ENCODE measurements around the gene TBC1D4.

The TBC1D4 gene

DNA sequence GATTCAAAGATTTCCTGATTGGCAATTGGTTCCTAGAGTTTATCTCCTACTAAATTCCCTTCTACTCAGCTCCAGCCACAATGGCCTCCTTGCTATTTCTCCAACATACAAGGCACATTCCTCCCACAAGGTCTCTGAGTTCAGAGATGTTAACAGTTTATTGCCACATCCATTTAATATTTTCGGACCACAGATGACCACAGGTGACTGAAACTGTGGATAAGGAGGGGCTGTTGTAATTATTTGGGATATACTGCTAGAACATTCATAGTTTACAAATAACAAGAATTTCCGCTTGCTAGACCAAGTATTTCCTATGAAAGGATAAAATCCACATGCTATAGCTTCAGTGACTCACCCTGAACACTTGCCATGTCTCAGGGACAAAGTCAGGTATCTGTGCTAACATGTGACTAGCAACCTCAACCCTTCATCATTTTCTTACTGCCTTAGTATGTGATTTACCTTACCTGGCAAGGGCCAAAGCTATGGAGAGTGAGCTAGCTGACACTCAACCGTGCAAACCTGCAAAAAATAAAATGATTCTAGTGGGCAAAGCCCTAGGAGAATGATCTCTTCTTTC lies 117.7 kb downstream of the TBC1D4 start:
- in situ Hi-C loops (cut with MboI; ENCODE audit: low pct_unique_long_range_greater_than_20kb, low sequenced_read_pairs, unreplicated experiment) = no loop called here
- TF ChIP-seq, protein P1, sequence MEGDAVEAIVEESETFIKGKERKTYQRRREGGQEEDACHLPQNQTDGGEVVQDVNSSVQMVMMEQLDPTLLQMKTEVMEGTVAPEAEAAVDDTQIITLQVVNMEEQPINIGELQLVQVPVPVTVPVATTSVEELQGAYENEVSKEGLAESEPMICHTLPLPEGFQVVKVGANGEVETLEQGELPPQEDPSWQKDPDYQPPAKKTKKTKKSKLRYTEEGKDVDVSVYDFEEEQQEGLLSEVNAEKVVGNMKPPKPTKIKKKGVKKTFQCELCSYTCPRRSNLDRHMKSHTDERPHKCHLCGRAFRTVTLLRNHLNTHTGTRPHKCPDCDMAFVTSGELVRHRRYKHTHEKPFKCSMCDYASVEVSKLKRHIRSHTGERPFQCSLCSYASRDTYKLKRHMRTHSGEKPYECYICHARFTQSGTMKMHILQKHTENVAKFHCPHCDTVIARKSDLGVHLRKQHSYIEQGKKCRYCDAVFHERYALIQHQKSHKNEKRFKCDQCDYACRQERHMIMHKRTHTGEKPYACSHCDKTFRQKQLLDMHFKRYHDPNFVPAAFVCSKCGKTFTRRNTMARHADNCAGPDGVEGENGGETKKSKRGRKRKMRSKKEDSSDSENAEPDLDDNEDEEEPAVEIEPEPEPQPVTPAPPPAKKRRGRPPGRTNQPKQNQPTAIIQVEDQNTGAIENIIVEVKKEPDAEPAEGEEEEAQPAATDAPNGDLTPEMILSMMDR (IDR thresholded peaks at IDR 0.05; ENCODE audit: extremely low read depth, insufficient read depth, missing control alignments) = no peak
- no peak for DNase-seq (ENCODE audit: low spot score)

DNA sequence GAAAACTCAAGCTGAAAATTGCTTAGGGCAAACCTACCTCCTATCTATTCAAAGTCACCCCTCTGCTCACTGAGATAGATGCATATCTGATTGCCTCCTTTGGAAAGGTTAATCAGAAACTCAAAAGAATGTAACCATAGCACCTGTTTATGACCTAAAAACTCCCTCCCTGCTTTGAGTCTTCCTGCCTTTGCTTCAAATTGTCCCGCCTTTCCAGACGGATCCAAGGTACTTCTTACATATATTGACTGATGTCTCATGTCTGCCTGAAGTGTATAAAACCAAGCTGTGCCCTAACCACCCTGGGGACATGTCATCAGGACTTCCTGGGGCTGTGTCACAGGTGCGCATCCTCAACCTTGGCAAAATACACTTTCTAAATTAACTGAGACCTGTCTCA lies 118.6 kb downstream of the TBC1D4 start:
- in situ Hi-C loops (cut with MboI; ENCODE audit: low pct_unique_long_range_greater_than_20kb, low sequenced_read_pairs, unreplicated experiment) = no loop called here
- TF ChIP-seq, protein P1 (IDR thresholded peaks at IDR 0.05; ENCODE audit: extremely low read depth, insufficient read depth, missing control alignments) = no peak
- no peak for DNase-seq (ENCODE audit: low spot score)

DNA sequence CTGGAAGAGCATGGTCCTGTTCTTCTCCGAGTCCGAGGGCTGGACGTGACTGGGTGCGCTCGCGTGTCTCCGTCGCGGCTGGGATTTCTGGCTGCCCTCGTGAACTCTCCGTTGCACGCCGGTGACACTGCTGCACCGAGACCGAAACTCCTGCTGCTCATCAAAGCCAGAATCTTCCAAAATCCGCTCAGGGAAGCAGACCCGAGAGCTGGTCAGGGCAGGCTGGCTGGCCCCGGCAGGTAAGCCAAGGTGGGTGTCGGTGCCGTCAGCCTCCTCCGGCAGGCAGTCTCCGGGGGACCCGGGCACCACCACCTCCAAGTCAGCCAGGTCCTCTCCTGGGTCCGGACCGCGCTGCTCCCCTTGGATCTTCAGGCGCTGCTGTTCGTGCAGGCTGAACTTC lies 119.9 kb downstream of the TBC1D4 start:
- in situ Hi-C loops (cut with MboI; ENCODE audit: low pct_unique_long_range_greater_than_20kb, low sequenced_read_pairs, unreplicated experiment) = no loop called here
- DNase-seq (ENCODE audit: low spot score) = no peak
- TF ChIP-seq, protein P1 (IDR thresholded peaks at IDR 0.05; ENCODE audit: extremely low read depth, insufficient read depth, missing control alignments) = no peak

DNA sequence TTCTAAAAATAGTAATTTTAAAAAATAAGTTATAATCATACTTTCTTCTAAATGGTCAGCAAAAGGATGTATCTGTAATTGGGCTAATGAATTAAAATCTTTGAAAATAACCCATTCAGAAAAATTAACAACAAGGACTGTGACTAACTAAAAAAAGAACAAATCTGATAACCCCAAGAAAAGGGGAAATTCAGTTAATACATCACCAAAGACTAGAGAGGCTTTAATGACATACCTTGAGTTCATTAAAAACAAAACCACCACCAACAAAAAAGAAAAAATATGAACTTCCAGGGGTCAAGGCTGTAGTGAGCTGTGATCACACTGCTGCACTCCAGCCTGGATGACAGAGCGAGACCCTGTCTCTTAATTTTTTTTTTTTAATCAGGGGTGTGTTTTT lies 121.8 kb downstream of the TBC1D4 start:
- TF ChIP-seq, protein P1 (IDR thresholded peaks at IDR 0.05; ENCODE audit: extremely low read depth, insufficient read depth, missing control alignments) = no peak
- in situ Hi-C loops (cut with MboI; ENCODE audit: low pct_unique_long_range_greater_than_20kb, low sequenced_read_pairs, unreplicated experiment) = no loop called here
- no peak for DNase-seq (ENCODE audit: low spot score)

DNA sequence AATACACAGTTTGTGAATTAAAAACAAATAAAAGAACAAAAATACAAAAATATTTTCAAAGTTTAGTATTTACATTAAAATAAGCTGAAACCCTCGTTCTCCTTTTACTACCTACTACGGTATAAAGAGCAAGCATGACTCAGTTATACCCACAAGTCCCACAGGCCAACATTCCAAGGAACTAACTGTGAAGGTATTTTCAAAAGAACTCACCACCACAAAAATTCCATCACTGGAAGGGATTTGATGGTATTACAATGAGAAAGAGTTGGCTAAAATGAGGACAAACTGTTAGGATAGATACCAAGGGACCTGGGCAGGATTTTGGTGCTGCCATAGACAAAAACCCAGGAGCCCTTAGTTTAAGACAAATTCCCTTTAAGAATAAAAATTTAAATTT lies 122.7 kb downstream of the TBC1D4 start:
- TF ChIP-seq, protein P1 (IDR thresholded peaks at IDR 0.05; ENCODE audit: extremely low read depth, insufficient read depth, missing control alignments) = no peak
- in situ Hi-C loops (cut with MboI; ENCODE audit: low pct_unique_long_range_greater_than_20kb, low sequenced_read_pairs, unreplicated experiment) = no loop called here
- no peak for DNase-seq (ENCODE audit: low spot score)

DNA sequence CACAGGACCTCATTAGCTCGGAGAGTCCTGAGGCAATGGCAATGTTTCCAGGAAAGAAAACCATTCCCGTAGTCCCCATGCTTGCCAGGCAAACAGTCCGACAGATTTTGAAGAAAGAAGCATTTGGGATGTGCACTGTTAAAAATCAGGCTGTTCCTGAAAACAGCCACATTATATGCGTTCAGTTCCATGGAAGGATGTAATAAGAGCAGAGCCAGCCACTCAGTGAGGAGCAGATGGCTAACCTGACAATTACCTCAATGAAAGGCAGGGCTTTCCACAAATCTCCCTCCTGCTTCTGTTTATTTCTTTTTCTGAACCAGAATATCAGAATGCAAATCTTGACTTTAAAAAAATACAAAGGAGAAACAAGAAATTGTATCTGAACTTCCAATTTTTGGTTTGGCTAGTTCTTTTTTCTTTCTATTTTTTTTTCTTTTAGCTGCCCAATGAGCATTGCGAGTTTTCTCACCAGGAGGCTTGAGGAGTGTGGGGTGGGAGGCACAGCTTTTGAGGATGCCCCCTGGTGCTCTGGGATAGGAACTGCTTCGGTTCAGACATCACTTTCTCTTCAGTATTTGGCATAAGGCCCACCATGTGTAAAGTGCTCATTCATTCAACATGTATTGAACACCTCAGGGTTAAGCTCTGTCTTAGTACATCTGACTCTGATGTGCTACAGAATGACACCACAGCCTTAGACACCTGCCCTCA lies 124.2 kb downstream of the TBC1D4 start:
- DNase-seq (ENCODE audit: low spot score) = peak; percentile 66
- TF ChIP-seq, protein P1 (IDR thresholded peaks at IDR 0.05; ENCODE audit: extremely low read depth, insufficient read depth, missing control alignments) = peak; percentile 58
- in situ Hi-C loops (cut with MboI; ENCODE audit: low pct_unique_long_range_greater_than_20kb, low sequenced_read_pairs, unreplicated experiment) = no loop called here

All from GM13977 (cell line).